Effector memory CD8-positive, alpha-beta T cell (primary cell): Measurements from ENCODE around the gene UQCRC1.

Experiments
- ATAC-seq: fragments of 150-1000 bp; cut with Tn5 transposase; replicated peaks from 2 replicates; pipeline ENCODE4 v1.10.0; 2021; ENCODE audit warnings: mild to moderate bottlenecking, moderate library complexity
- DNase-seq, 3 experiments: peaks; one replicate each; pipeline ENCODE4 v3.0.0; 2021
- H3K27ac Mint-ChIP-seq, 2 donors: one replicate each; pipeline ENCODE4 v1.8.0; 2022; ENCODE audit warnings: mild to moderate bottlenecking in 2 of 2, mixed read lengths in 2 of 2, moderate library complexity in 2 of 2
- H3K27me3 Mint-ChIP-seq, 2 donors: one replicate each; pipeline ENCODE4 v1.8.0; 2022; ENCODE audit warnings: mixed read lengths in 2 of 2
- H3K36me3 Mint-ChIP-seq: one replicate; pipeline ENCODE4 v1.8.0; 2022; ENCODE audit warnings: mild to moderate bottlenecking, moderate library complexity, mixed read lengths; ENCODE audit not compliant: insufficient read depth
- H3K4me1 Mint-ChIP-seq, 2 donors: one replicate each; pipeline ENCODE4 v1.8.0; 2022; ENCODE audit warnings: low read depth in 2 of 2, mixed read lengths in 2 of 2
- H3K4me3 Mint-ChIP-seq, 2 donors: one replicate each; pipeline ENCODE4 v1.8.0; 2022; ENCODE audit warnings: mild to moderate bottlenecking in 2 of 2, mixed read lengths in 2 of 2, moderate library complexity in 2 of 2
- H3K9me3 Mint-ChIP-seq, 2 donors: one replicate each; pipeline ENCODE4 v1.8.0; 2022; ENCODE audit warnings: mixed read lengths in 2 of 2

UQCRC1 gene

DNA sequence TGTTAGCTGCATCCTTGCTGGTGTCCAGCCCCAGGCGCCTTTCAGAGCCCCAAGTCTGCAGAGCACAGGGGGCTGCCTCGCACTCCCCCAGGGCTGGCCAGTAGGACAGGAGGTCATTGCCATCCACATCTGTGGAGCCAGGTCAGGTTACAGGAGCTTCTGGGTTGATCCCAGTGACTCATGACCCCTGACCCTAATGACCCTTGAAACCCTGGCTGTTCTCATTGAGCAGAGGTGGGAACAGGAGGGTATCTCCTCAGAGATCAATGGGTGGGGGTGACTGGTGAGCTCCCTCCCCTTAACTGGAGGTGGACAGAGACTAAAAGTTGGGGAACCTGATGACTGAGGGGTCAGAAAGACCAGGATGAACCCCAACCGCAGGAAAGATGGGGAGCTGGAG is 31.9 kb upstream of the UQCRC1 start:
- H3K4me3 Mint-ChIP-seq: no peak overlapping the region
- peaks cover 0 to 5% of the 10 kb centered on the region in 2 donors for H3K4me1 Mint-ChIP-seq
- DNase-seq: no peak
- peaks cover 9% of the 10 kb centered on the region for H3K36me3 Mint-ChIP-seq
- ATAC-seq: no peak
- peaks cover 0 to 9% of the 10 kb centered on the region in 2 donors for H3K27me3 Mint-ChIP-seq
- no peaks in the 10 kb centered on the region for H3K9me3 Mint-ChIP-seq
- H3K27ac Mint-ChIP-seq: no peak overlapping the region

GRCh38 chr3:48639944-48640606 is 30.6 kb upstream of the UQCRC1 start:
- H3K4me3 Mint-ChIP-seq: no peak overlapping the region
- no peak for ATAC-seq
- H3K9me3 Mint-ChIP-seq: no peaks in the 10 kb centered on the region
- peaks cover 12% of the 10 kb centered on the region for H3K36me3 Mint-ChIP-seq
- H3K27ac Mint-ChIP-seq: no peak overlapping the region
- H3K27me3 Mint-ChIP-seq: peaks cover 0 to 9% of the 10 kb centered on the region in 2 donors
- H3K4me1 Mint-ChIP-seq: peaks cover 0 to 8% of the 10 kb centered on the region in 2 donors
- no peak for DNase-seq

GRCh38 chr3:48637305-48637704 is 27.9 kb upstream of the UQCRC1 start:
- Mint-ChIP-seq H3K27ac (peak overlapping the region in 1 of 2 donors; percentile 54), H3K9me3 (no peaks in the 10 kb centered on the region), H3K4me1 (peaks cover 10 to 18% of the 10 kb centered on the region in 2 donors), H3K4me3 (peak overlapping the region in 1 of 2 donors; percentile 62), H3K27me3 (peaks cover 0 to 9% of the 10 kb centered on the region in 2 donors), H3K36me3 (peaks cover 8% of the 10 kb centered on the region)
- DNase-seq (no peak), ATAC-seq (no peak)

GRCh38 chr3:48636149-48636655 is 26.8 kb upstream of the UQCRC1 start:
- Mint-ChIP-seq H3K36me3 (peaks cover 2% of the 10 kb centered on the region), H3K9me3 (no peaks in the 10 kb centered on the region), H3K27ac (no peak overlapping the region), H3K4me3 (peak overlapping the region; percentile 80 to 89), H3K27me3 (no peaks in the 10 kb centered on the region), H3K4me1 (peaks cover 14 to 18% of the 10 kb centered on the region in 2 donors)
- ATAC-seq: no peak
- no peak for DNase-seq

DNA sequence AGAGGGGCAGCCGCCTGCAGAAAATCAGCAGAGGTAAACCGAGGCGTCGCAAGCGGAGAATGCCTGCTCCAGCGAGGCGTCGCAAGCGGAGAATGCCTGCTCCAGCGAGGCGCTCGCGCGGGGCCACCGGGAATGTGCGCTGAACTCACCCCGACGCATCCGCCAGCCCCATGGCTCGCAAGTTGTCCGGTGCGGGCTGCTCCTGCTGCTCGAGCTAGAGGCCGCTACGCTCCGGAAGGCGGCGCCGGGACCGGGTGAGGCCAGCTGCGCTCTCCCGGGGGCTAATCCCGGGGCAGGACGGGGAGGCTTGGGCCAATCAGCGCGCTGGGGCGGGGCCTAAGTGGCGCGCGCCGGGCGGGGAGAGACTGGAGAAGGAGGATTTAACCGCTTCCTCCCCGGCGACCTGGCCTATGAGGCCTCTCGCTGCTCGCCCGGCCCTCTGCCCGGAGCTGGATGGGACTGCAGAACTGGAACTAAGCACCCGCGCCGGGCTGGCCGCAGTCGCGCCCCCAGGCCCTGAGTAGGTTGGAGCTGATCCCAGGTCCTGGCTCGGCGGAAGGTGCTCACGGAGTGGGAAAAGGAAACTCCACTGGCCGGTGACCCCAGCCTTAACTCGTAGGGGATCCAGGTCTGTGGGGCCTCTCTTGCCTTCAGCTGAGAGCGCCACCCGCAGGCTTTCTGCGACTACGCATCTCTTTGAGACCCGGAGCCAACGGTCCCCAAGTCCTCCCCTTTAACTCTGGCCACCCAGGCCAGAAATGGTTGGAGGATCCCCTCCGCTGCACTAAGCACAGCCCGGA is 26.0 kb upstream of the UQCRC1 start, which contains the start of gene SLC26A6:
SLC26A6 (minus strand) TSS at position 240 of the 800 bp plus-strand sequence; CDS start at position 172, 68 bp downstream.
- peak; percentile 97 for ATAC-seq
- H3K27ac Mint-ChIP-seq: peak within 1 kb of the TSS; percentile 61 to 82
- peak within 1 kb of the TSS; percentile 80 to 89 for H3K4me3 Mint-ChIP-seq
- H3K9me3 Mint-ChIP-seq: no peaks in the 10 kb centered on the region
- peaks cover 14 to 18% of the 10 kb centered on the region in 2 donors for H3K4me1 Mint-ChIP-seq
- H3K27me3 Mint-ChIP-seq: no peaks in the 10 kb centered on the region
- H3K36me3 Mint-ChIP-seq: peaks cover 2% of the 10 kb centered on the region
- DNase-seq: peak; percentile 88 to 90 (median 89)

- H3K9me3 Mint-ChIP-seq: no peaks in the 10 kb centered on the region
- peak overlapping the region; percentile 61 to 82 for H3K27ac Mint-ChIP-seq
Observed at GRCh38 chr3:48634661-48635221, 25.3 kb upstream of the UQCRC1 start.

GRCh38 chr3:48633743-48634142 is 24.3 kb upstream of the UQCRC1 start:
- Mint-ChIP-seq H3K27ac (peak overlapping the region; percentile 61 to 82), H3K4me1 (peaks cover 14 to 16% of the 10 kb centered on the region in 2 donors), H3K9me3 (no peaks in the 10 kb centered on the region), H3K36me3 (peaks cover 9% of the 10 kb centered on the region), H3K4me3 (peak overlapping the region; percentile 80 to 89), H3K27me3 (no peaks in the 10 kb centered on the region)
- ATAC-seq (no peak), DNase-seq (no peak)

More at GRCh38 chr3:48634661-48635221, 25.3 kb upstream of the UQCRC1 start:
- DNase-seq: peak in 2 of 3 experiments; percentile 11 to 16
- H3K36me3 Mint-ChIP-seq: peaks cover 5% of the 10 kb centered on the region
- peak overlapping the region; percentile 80 to 89 for H3K4me3 Mint-ChIP-seq
- peak; percentile 20 for ATAC-seq
- peaks cover 14 to 18% of the 10 kb centered on the region in 2 donors for H3K4me1 Mint-ChIP-seq
- no peaks in the 10 kb centered on the region for H3K27me3 Mint-ChIP-seq

DNA sequence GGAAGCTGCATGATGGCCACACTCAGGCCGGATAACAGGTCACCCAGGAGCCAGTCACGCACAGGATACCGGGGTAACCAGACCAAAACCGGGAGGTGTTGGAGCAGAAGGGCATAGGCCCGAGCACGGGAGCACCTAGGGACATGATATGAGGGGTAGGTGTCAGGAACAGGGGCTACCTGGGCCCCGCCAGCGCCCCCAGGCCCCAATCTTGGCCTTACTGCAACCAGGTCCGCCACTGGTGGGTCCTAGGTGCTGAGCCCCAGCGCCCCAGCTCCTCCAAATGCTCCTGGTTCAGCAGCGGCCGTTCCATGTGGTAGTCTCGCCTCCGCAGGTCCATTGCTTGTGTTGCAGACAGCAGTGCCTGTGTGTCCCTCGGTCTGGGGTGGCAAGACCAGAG is 23.8 kb upstream of the UQCRC1 start:
- Mint-ChIP-seq H3K36me3 (peaks cover 11% of the 10 kb centered on the region), H3K9me3 (no peaks in the 10 kb centered on the region), H3K27me3 (no peaks in the 10 kb centered on the region), H3K4me3 (no peak overlapping the region), H3K4me1 (peaks cover 14 to 16% of the 10 kb centered on the region in 2 donors), H3K27ac (peak overlapping the region in 1 of 2 donors; percentile 5)
- ATAC-seq (no peak), DNase-seq (no peak)

- H3K4me1 Mint-ChIP-seq: peaks cover 13 to 14% of the 10 kb centered on the region in 2 donors
- peaks cover 13% of the 10 kb centered on the region for H3K36me3 Mint-ChIP-seq
- H3K27ac Mint-ChIP-seq: no peak overlapping the region
- H3K4me3 Mint-ChIP-seq: no peak overlapping the region
- H3K9me3 Mint-ChIP-seq: no peaks in the 10 kb centered on the region
- no peak for ATAC-seq
- no peaks in the 10 kb centered on the region for H3K27me3 Mint-ChIP-seq
- no peak for DNase-seq
Observed at GRCh38 chr3:48631516-48632448, 22.3 kb upstream of the UQCRC1 start.

DNA sequence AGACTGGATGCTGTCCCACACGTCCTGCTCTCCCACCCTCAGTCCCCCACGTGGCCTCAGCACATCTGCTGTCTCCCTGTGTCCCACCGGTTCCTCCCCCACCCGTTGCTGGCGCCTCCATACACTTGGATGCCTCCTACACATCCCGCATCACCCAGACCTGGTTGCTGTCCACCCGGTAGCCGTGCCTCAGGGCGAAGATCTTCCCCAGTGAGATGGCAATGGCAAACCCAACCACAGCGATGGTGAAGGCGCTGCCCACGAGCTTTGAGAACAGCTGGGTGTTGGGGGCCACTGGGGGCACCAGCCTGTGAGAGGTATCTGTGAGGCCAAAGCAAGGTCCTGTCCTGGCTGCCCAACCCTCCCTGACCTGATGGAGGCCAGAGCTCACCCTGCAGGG is 21.4 kb upstream of the UQCRC1 start:
- peaks cover 13 to 14% of the 10 kb centered on the region in 2 donors for H3K4me1 Mint-ChIP-seq
- no peak overlapping the region for H3K4me3 Mint-ChIP-seq
- ATAC-seq (no peak), DNase-seq (no peak)
- H3K27ac Mint-ChIP-seq: no peak overlapping the region
- H3K36me3 Mint-ChIP-seq: peaks cover 13% of the 10 kb centered on the region
- no peaks in the 10 kb centered on the region for H3K9me3 Mint-ChIP-seq
- no peaks in the 10 kb centered on the region for H3K27me3 Mint-ChIP-seq

- Mint-ChIP-seq H3K27me3 (no peaks in the 10 kb centered on the region), H3K4me3 (no peak overlapping the region), H3K4me1 (peaks cover 12 to 14% of the 10 kb centered on the region in 2 donors), H3K27ac (no peak overlapping the region), H3K9me3 (no peaks in the 10 kb centered on the region), H3K36me3 (peaks cover 11% of the 10 kb centered on the region)
- DNase-seq (no peak), ATAC-seq (no peak)
Observed at GRCh38 chr3:48630407-48630806, 21.0 kb upstream of the UQCRC1 start.

DNA sequence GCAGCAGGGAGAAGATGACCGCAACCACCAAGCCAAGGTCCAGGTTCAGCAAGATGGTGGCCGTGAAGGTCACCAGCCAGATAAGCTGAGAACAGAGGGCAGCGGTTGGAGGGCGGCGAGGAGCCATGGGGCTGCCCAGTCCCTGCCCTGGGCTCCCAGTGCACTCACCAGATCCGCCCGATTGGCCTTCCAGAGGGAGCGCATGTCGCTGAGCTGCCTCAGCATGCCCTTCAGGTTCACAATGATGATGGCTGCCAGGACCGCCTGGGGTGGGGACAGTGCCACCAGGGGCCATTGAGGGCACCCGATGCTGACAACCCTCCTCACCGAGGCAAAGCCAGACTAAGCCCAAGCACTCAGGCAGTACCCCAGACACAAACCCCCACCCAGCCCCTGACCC is 20.4 kb upstream of the UQCRC1 start:
- no peak for ATAC-seq
- peaks cover 11% of the 10 kb centered on the region for H3K36me3 Mint-ChIP-seq
- no peaks in the 10 kb centered on the region for H3K27me3 Mint-ChIP-seq
- DNase-seq: no peak
- H3K9me3 Mint-ChIP-seq: no peaks in the 10 kb centered on the region
- H3K27ac Mint-ChIP-seq: peak overlapping the region in 1 of 2 donors; percentile 55
- H3K4me1 Mint-ChIP-seq: peaks cover 11 to 15% of the 10 kb centered on the region in 2 donors
- no peak overlapping the region for H3K4me3 Mint-ChIP-seq
